HCT116 (cell line): ENCODE results near the gene NR1H3. TPM values are rescaled to one million over a fixed set of nuclear protein-coding genes. Genes with fewer than 3 reads are reported as not detected.

Experiments
- ATAC-seq: fragments of 200-7000 bp; cut with Tn5 transposase; 2 replicates; pipeline ENCODE4 v1.9.1; 2020; ENCODE audit warnings: mild to moderate bottlenecking, moderate library complexity
- BruUV-seq: library from RNA; stranded (reverse); fragments of 400-500 nt; replicated peaks from 2 replicates; lab custom pipeline; 2021; lab: Mats Ljungman, UMichigan
- CTCF ChIA-PET: fragments of 300-600 bp; sonication (Branson Sonifier 250); formaldehyde crosslinking; loops from one replicate; lab custom pipeline; 2021; ENCODE audit warnings: antibody characterized with exemption; lab: Charles Lee
- POLR2A ChIA-PET: fragments of 300-600, 350-600 bp; sonication (Branson Sonifier 250); formaldehyde crosslinking; loops from one replicate; lab custom pipeline; 2021; ENCODE audit warnings: antibody characterized with exemption; lab: Charles Lee
- RAD21 ChIA-PET, 2 experiments: fragments of 300-600 bp; sonication (Branson Sonifier 250); formaldehyde crosslinking; loops; one replicate each; lab custom pipeline; 2023; ENCODE audit warnings: low total read pairs in 2 of 2; ENCODE audit not compliant: uncharacterized antibody in 2 of 2, unreplicated experiment in 2 of 2, low non-redundant PET in 1 of 2; lab: Charles Lee
- DNase-seq: peaks from one replicate; pipeline ENCODE4 v3.0.0-alpha.2; 2010; ENCODE audit warnings: low read depth, low spot score
- H2AFZ ChIP-seq: fragments of 200-600 bp; shearing (Covaris generic), sonication (generic); 2 replicates; pipeline ENCODE4 v1.6.1; 2017; ENCODE audit warnings: low read depth, mixed run types, mixed read lengths, antibody characterized with exemption, low read length; ENCODE audit not compliant: poor library complexity, severe bottlenecking
- H3K27ac ChIP-seq: 2 replicates; pipeline ENCODE4 v1.5.1; 2012; ENCODE audit warnings: low read depth, low read length
- H3K27me3 ChIP-seq: fragments of 200-600 bp; sonication (generic); 2 replicates; pipeline ENCODE4 v1.6.1; 2016; ENCODE audit warnings: mixed run types, low read length, mixed read lengths; ENCODE audit not compliant: insufficient read depth
- H3K36me3 ChIP-seq, 2 experiments: fragments of 200-500 bp in 1 of 2; fragments of 200-600 bp in 1 of 2; sonication (Bioruptor generic) in 1 of 2; sonication (generic) in 1 of 2; 2 replicates each; pipeline versions ENCODE4 v1.5.1 to v1.6.1; 2014 to 2016; ENCODE audit warnings: low read length in 2 of 2, inconsistent platforms in 1 of 2, mixed read lengths in 1 of 2, mixed run types in 1 of 2; ENCODE audit not compliant: insufficient read depth in 2 of 2, control insufficient read depth in 1 of 2
- H3K4me1 ChIP-seq, 2 experiments: fragments of 200-600 bp in 1 of 2; sonication (generic) in 1 of 2; 2 replicates each; pipeline versions ENCODE4 v1.5.1 to v1.6.1; 2012 to 2017; ENCODE audit warnings: low read length in 2 of 2, inconsistent platforms in 1 of 2, mild to moderate bottlenecking in 1 of 2, mixed read lengths in 1 of 2, mixed run types in 1 of 2, moderate library complexity in 1 of 2; ENCODE audit not compliant: insufficient read depth in 2 of 2, control insufficient read depth in 1 of 2
- H3K4me2 ChIP-seq: fragments of 200-600 bp; sonication (generic); 2 replicates; pipeline ENCODE4 v1.6.1; 2017; ENCODE audit warnings: mixed run types, low read length, mixed read lengths
- H3K4me3 ChIP-seq, 2 experiments: fragments of 200-600 bp in 1 of 2; sonication (generic) in 1 of 2; replicated peaks in 1 of 2; 2 replicates each; pipeline ENCODE4 v1.5.1; 2011 to 2016; ENCODE audit warnings: low read length in 2 of 2, control low read depth in 1 of 2, low read depth in 1 of 2, mild to moderate bottlenecking in 1 of 2, mixed read lengths in 1 of 2, mixed run types in 1 of 2
- H3K79me2 ChIP-seq: fragments of 200-600 bp; sonication (generic); 2 replicates; pipeline ENCODE4 v1.6.1; 2017; ENCODE audit warnings: mild to moderate bottlenecking, mixed run types, low read length, moderate library complexity, mixed read lengths; ENCODE audit not compliant: insufficient read depth
- H3K9ac ChIP-seq: fragments of 200-600 bp; sonication (generic); 2 replicates; pipeline ENCODE4 v1.6.1; 2016; ENCODE audit warnings: low read length, mixed read lengths
- H3K9me2 ChIP-seq: fragments of 200-600 bp; sonication (generic), shearing (Covaris generic); 2 replicates; pipeline ENCODE4 v1.6.1; 2017; ENCODE audit warnings: mixed run types, mild to moderate bottlenecking, moderate library complexity; ENCODE audit not compliant: insufficient read depth
- H3K9me3 ChIP-seq, 2 experiments: fragments of 200-500 bp in 1 of 2; fragments of 200-600 bp in 1 of 2; sonication (Bioruptor generic) in 1 of 2; sonication (generic) in 1 of 2; 2 replicates each; pipeline ENCODE4 v1.6.1; 2014 to 2017; ENCODE audit warnings: low read length in 2 of 2, mixed read lengths in 2 of 2, inconsistent platforms in 1 of 2, low read depth in 1 of 2, mild to moderate bottlenecking in 1 of 2, mixed run types in 1 of 2, moderate library complexity in 1 of 2; ENCODE audit not compliant: control insufficient read depth in 1 of 2, insufficient read depth in 1 of 2
- H4K20me1 ChIP-seq: fragments of 200-600 bp; sonication (generic), shearing (Covaris generic); 2 replicates; pipeline ENCODE4 v1.6.1; 2017; ENCODE audit warnings: mixed run types, mild to moderate bottlenecking, moderate library complexity; ENCODE audit not compliant: insufficient read depth
- JUND ChIP-seq: IDR thresholded peaks from 2 replicates; pipeline ENCODE4 v1.6.1; 2012
- POLR2A ChIP-seq: IDR thresholded peaks from 2 replicates; pipeline ENCODE4 v1.7.0; 2011; ENCODE audit warnings: borderline replicate concordance; ENCODE audit not compliant: insufficient read depth, insufficient read length; ENCODE audit errors: extremely low read depth
- SIN3A ChIP-seq: IDR thresholded peaks from 2 replicates; pipeline ENCODE4 v1.6.1; 2012; ENCODE audit warnings: low read depth
- SP1 ChIP-seq: IDR thresholded peaks from 2 replicates; pipeline ENCODE4 v1.6.1; 2012; ENCODE audit warnings: low read depth
- SRF ChIP-seq: IDR thresholded peaks from 2 replicates; pipeline ENCODE4 v1.6.1; 2012; ENCODE audit warnings: low read depth
- intact Hi-C: fragments of 100-400 bp; cut with micrococcal nuclease; formaldehyde crosslinking; loops from 2 replicates; pipeline ENCODE4 v1.10.0; 2022
- total RNA-seq: library from RNA; stranded (reverse); gene quantifications from one replicate; pipeline ENCODE4 v1.2.1, GENCODE V29; 2021; ENCODE audit not compliant: unreplicated experiment
- TF ChIP-seq, protein P1 (sequence below): IDR thresholded peaks from 2 replicates; pipeline ENCODE4 v1.6.1; 2012; ENCODE audit warnings: low read depth
- TF ChIP-seq, protein P2 (sequence below): IDR thresholded peaks from 2 replicates; pipeline ENCODE4 v1.6.1; 2011; ENCODE audit warnings: mild to moderate bottlenecking, low read length, moderate library complexity; ENCODE audit not compliant: insufficient replicate concordance; ENCODE audit errors: extremely low read depth

NR1H3 gene
- total RNA-seq, 1 experiment from 2014 or later = 23.5 TPM

DNA sequence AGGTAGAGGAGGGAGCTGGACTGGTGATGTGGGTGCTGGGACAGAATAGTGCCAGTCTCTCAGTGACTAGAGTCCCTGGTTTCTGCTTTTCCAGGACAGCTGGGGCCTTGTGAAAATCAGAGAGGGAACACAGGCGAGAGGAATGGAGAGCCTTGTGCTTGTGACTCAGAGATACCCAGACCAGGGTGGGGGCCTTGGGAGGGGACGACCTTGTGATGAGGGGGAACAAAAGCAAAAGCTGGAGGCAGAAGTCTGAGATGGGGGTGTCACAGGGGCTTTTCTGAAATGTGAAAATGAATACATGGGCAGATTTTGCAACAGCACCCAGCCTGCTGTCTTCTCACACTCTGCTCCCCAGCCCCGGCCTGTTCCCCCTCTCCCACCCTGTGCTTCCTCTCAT is 3.4 kb upstream of the NR1H3 start:
- intact Hi-C loops = loop anchor here (10.0 kb wide), 1 partner anchor 100 kb away; the partner anchor contains the start of gene MYBPC3
- Histone ChIP-seq H3K27me3 (no peaks in the 10 kb centered on the region), H3K36me3 (no peaks in the 10 kb centered on the region), H3K27ac (no peak overlapping the region), H3K9me3 (no peaks in the 10 kb centered on the region), H2AFZ (no peak overlapping the region), H3K9me2 (no peaks in the 10 kb centered on the region), H3K4me2 (no peak overlapping the region), H3K4me1 (peaks cover 10 to 16% of the 10 kb centered on the region in 2 experiments), H4K20me1 (no peaks in the 10 kb centered on the region), H3K4me3 (no peak overlapping the region), H3K79me2 (peaks cover 13% of the 10 kb centered on the region), H3K9ac (no peak overlapping the region)
- ChIA-PET RAD21 (no interaction called here), CTCF (no interaction called here), POLR2A (no interaction called here)
- no peak for ATAC-seq
- no TSS peak for BruUV-seq
- DNase-seq = no peak
- no peak for TF ChIP-seq SRF
- no peak for TF ChIP-seq SIN3A
- no peak for TF ChIP-seq JUND
- TF ChIP-seq POLR2A = no peak
- TF ChIP-seq, protein P1, sequence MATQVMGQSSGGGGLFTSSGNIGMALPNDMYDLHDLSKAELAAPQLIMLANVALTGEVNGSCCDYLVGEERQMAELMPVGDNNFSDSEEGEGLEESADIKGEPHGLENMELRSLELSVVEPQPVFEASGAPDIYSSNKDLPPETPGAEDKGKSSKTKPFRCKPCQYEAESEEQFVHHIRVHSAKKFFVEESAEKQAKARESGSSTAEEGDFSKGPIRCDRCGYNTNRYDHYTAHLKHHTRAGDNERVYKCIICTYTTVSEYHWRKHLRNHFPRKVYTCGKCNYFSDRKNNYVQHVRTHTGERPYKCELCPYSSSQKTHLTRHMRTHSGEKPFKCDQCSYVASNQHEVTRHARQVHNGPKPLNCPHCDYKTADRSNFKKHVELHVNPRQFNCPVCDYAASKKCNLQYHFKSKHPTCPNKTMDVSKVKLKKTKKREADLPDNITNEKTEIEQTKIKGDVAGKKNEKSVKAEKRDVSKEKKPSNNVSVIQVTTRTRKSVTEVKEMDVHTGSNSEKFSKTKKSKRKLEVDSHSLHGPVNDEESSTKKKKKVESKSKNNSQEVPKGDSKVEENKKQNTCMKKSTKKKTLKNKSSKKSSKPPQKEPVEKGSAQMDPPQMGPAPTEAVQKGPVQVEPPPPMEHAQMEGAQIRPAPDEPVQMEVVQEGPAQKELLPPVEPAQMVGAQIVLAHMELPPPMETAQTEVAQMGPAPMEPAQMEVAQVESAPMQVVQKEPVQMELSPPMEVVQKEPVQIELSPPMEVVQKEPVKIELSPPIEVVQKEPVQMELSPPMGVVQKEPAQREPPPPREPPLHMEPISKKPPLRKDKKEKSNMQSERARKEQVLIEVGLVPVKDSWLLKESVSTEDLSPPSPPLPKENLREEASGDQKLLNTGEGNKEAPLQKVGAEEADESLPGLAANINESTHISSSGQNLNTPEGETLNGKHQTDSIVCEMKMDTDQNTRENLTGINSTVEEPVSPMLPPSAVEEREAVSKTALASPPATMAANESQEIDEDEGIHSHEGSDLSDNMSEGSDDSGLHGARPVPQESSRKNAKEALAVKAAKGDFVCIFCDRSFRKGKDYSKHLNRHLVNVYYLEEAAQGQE = no peak
- TF ChIP-seq, protein P2, sequence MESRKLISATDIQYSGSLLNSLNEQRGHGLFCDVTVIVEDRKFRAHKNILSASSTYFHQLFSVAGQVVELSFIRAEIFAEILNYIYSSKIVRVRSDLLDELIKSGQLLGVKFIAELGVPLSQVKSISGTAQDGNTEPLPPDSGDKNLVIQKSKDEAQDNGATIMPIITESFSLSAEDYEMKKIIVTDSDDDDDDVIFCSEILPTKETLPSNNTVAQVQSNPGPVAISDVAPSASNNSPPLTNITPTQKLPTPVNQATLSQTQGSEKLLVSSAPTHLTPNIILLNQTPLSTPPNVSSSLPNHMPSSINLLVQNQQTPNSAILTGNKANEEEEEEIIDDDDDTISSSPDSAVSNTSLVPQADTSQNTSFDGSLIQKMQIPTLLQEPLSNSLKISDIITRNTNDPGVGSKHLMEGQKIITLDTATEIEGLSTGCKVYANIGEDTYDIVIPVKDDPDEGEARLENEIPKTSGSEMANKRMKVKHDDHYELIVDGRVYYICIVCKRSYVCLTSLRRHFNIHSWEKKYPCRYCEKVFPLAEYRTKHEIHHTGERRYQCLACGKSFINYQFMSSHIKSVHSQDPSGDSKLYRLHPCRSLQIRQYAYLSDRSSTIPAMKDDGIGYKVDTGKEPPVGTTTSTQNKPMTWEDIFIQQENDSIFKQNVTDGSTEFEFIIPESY = no peak
- no peak for TF ChIP-seq SP1
